ENCODE data around the gene CDC42EP3.

CDC42EP3 gene

GRCh38 chr2:37649518-37649917 lies 21.9 kb downstream of the CDC42EP3 start:
- Histone ChIP-seq H4K20me1 (ENCODE audit: insufficient read depth, low read length) (no peaks in the 10 kb centered on the region), H3K9ac (ENCODE audit: low read depth, low read length) (no peak overlapping the region), H3K4me1 (ENCODE audit: insufficient read depth, low read length) (no peaks in the 10 kb centered on the region), H3K4me3 (ENCODE audit: low read depth in 1 of 2, low read length in 2 of 2) (no peak overlapping the region), H3K27me3 (ENCODE audit: insufficient read depth, low read length, poor library complexity) (peaks cover 2% of the 10 kb centered on the region), H3K4me2 (ENCODE audit: insufficient read depth, low read length) (no peak overlapping the region), H2AFZ (ENCODE audit: low read depth, low read length) (no peak overlapping the region), H3K27ac (ENCODE audit: low read length) (no peak overlapping the region), H3K36me3 (ENCODE audit: insufficient read depth, low read length) (no peaks in the 10 kb centered on the region), H3K79me2 (ENCODE audit: insufficient read depth, low read length) (no peaks in the 10 kb centered on the region), H3K9me3 (ENCODE audit: insufficient read depth, low read length, severe bottlenecking) (no peaks in the 10 kb centered on the region)
- TF ChIP-seq EZH2 (IDR thresholded peaks at IDR 0.05; ENCODE audit: borderline replicate concordance, low read depth, low read length, severe bottlenecking), result no peak
- no peak for TF ChIP-seq CTCF (IDR thresholded peaks at IDR 0.05; ENCODE audit: borderline replicate concordance, extremely low read depth, low read length, poor library complexity, severe bottlenecking)
- DNase-seq (no peak), ATAC-seq (ENCODE audit: insufficient read depth, low read depth) (no peak)

DNA sequence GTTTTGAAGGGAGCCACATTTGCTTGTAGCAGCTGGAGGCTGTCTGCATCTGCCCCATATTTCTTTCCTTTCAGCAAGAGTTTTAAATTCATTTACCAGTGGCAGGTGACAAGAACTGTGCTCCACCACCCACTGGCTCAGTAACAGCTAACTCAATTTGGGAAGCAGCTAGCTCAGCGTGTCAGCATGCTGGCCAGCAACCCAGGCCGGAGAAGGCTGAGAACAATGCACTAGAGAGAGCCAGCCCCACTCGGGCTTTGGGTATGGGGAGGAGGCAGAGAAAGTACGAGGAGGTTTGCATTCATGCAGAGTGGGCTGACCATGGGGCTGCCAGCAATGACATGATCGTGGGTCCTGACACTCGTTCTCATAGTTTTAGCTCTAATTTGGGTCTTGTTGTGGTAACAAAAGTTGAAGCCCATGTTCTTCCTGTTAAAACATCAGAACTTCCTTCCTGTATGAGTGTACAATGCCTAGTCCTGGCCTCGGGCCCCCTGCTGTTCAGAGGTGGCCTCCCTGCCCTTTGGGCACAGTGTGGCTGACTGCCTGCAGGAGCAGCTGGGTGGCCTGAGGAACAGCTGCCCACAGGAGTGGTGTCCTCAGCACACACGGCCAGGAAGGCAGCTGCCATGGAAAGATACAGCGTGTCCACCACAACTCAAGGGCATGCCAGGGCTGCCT lies 23.0 kb downstream of the CDC42EP3 start:
- no peaks in the 10 kb centered on the region for H3K4me1 ChIP-seq (ENCODE audit: insufficient read depth, low read length)
- no peak overlapping the region for H3K4me3 ChIP-seq (ENCODE audit: low read depth in 1 of 2, low read length in 2 of 2)
- H3K9me3 ChIP-seq (ENCODE audit: insufficient read depth, low read length, severe bottlenecking), result no peaks in the 10 kb centered on the region
- ATAC-seq (ENCODE audit: insufficient read depth, low read depth), result no peak
- no peaks in the 10 kb centered on the region for H3K36me3 ChIP-seq (ENCODE audit: insufficient read depth, low read length)
- no peak overlapping the region for H3K9ac ChIP-seq (ENCODE audit: low read depth, low read length)
- H3K27me3 ChIP-seq (ENCODE audit: insufficient read depth, low read length, poor library complexity), result peaks cover 3% of the 10 kb centered on the region
- DNase-seq, result no peak
- no peaks in the 10 kb centered on the region for H3K79me2 ChIP-seq (ENCODE audit: insufficient read depth, low read length)
- no peak overlapping the region for H3K27ac ChIP-seq (ENCODE audit: low read length)
- H4K20me1 ChIP-seq (ENCODE audit: insufficient read depth, low read length), result no peaks in the 10 kb centered on the region
- H2AFZ ChIP-seq (ENCODE audit: low read depth, low read length), result no peak overlapping the region
- TF ChIP-seq EZH2 (IDR thresholded peaks at IDR 0.05; ENCODE audit: borderline replicate concordance, low read depth, low read length, severe bottlenecking) (no peak), CTCF (IDR thresholded peaks at IDR 0.05; ENCODE audit: borderline replicate concordance, extremely low read depth, low read length, poor library complexity, severe bottlenecking) (no peak)
- H3K4me2 ChIP-seq (ENCODE audit: insufficient read depth, low read length), result no peak overlapping the region

- no peaks in the 10 kb centered on the region for H3K4me1 ChIP-seq (ENCODE audit: insufficient read depth, low read length)
- H3K27ac ChIP-seq (ENCODE audit: low read length), result no peak overlapping the region
- H3K9me3 ChIP-seq (ENCODE audit: insufficient read depth, low read length, severe bottlenecking), result no peaks in the 10 kb centered on the region
- DNase-seq, result no peak
- H3K79me2 ChIP-seq (ENCODE audit: insufficient read depth, low read length), result no peaks in the 10 kb centered on the region
- H3K4me3 ChIP-seq (ENCODE audit: low read depth in 1 of 2, low read length in 2 of 2), result no peak overlapping the region
- ATAC-seq (ENCODE audit: insufficient read depth, low read depth), result no peak
- no peak overlapping the region for H3K9ac ChIP-seq (ENCODE audit: low read depth, low read length)
- H4K20me1 ChIP-seq (ENCODE audit: insufficient read depth, low read length), result no peaks in the 10 kb centered on the region
- H2AFZ ChIP-seq (ENCODE audit: low read depth, low read length), result no peak overlapping the region
- TF ChIP-seq EZH2 (IDR thresholded peaks at IDR 0.05; ENCODE audit: borderline replicate concordance, low read depth, low read length, severe bottlenecking), result no peak
- TF ChIP-seq CTCF (IDR thresholded peaks at IDR 0.05; ENCODE audit: borderline replicate concordance, extremely low read depth, low read length, poor library complexity, severe bottlenecking), result no peak
- H3K36me3 ChIP-seq (ENCODE audit: insufficient read depth, low read length), result no peaks in the 10 kb centered on the region
- peaks cover 3% of the 10 kb centered on the region for H3K27me3 ChIP-seq (ENCODE audit: insufficient read depth, low read length, poor library complexity)
- no peak overlapping the region for H3K4me2 ChIP-seq (ENCODE audit: insufficient read depth, low read length)
These were observed 23.5 kb downstream of the CDC42EP3 start for GRCh38 chr2:37647971-37648330.

All from DND-41 (cell line).